Measurements from ENCODE around the gene LRCH3. TPM values are rescaled to one million over a fixed set of nuclear protein-coding genes. Genes with fewer than 3 reads are reported as not detected.

Gene LRCH3
- total RNA-seq, 1 donor, result 149 TPM

GRCh38 chr3:197809356-197810020, 18.4 kb downstream of the LRCH3 start:
- TF ChIP-seq CTCF (IDR thresholded peaks at IDR 0.05; ENCODE audit: insufficient read depth, low read depth, low read length), result no peak
- no peak overlapping the region for H3K4me3 ChIP-seq (ENCODE audit: low read depth, low read length)
- peak; percentile 74 for DNase-seq (ENCODE audit: low read depth)

- H3K4me3 ChIP-seq (ENCODE audit: low read depth, low read length), result no peak overlapping the region
- TF ChIP-seq CTCF (IDR thresholded peaks at IDR 0.05; ENCODE audit: insufficient read depth, low read depth, low read length), result no peak
- no peak for DNase-seq (ENCODE audit: low read depth)
Measured at GRCh38 chr3:197810901-197811300, 19.8 kb downstream of the LRCH3 start.

GRCh38 chr3:197811343-197811742, 20.3 kb downstream of the LRCH3 start:
- TF ChIP-seq CTCF (IDR thresholded peaks at IDR 0.05; ENCODE audit: insufficient read depth, low read depth, low read length), result no peak
- DNase-seq (ENCODE audit: low read depth), result peak; percentile 95
- H3K4me3 ChIP-seq (ENCODE audit: low read depth, low read length), result no peak overlapping the region

- no peak overlapping the region for H3K4me3 ChIP-seq (ENCODE audit: low read depth, low read length)
- DNase-seq (ENCODE audit: low read depth), result no peak
- TF ChIP-seq CTCF (IDR thresholded peaks at IDR 0.05; ENCODE audit: insufficient read depth, low read depth, low read length), result no peak
Measured at GRCh38 chr3:197814372-197814771, 23.3 kb downstream of the LRCH3 start.

- TF ChIP-seq CTCF (IDR thresholded peaks at IDR 0.05; ENCODE audit: insufficient read depth, low read depth, low read length), result no peak
- no peak for DNase-seq (ENCODE audit: low read depth)
- no peak overlapping the region for H3K4me3 ChIP-seq (ENCODE audit: low read depth, low read length)
Measured at GRCh38 chr3:197820550-197821335, 29.7 kb downstream of the LRCH3 start.

- TF ChIP-seq CTCF (IDR thresholded peaks at IDR 0.05; ENCODE audit: insufficient read depth, low read depth, low read length), result no peak
- DNase-seq (ENCODE audit: low read depth), result no peak
- H3K4me3 ChIP-seq (ENCODE audit: low read depth, low read length), result no peak overlapping the region
Measured at GRCh38 chr3:197829397-197830045, 38.5 kb downstream of the LRCH3 start.
